GM18858 (cell line): Measurements from ENCODE around the gene MEIS1.
"Not testable (repeated sequence)": the region's sequence is repeated elsewhere in the genome, so short reads cannot be mapped to it uniquely, and the experiment has no call there.

ENCODE experiments used
- ATAC-seq: cut with Tn5 transposase; IDR thresholded peaks from one replicate; pipeline ENCODE4 v1.9.1; 2021; ENCODE audit not compliant: unreplicated experiment

The MEIS1 gene

DNA sequence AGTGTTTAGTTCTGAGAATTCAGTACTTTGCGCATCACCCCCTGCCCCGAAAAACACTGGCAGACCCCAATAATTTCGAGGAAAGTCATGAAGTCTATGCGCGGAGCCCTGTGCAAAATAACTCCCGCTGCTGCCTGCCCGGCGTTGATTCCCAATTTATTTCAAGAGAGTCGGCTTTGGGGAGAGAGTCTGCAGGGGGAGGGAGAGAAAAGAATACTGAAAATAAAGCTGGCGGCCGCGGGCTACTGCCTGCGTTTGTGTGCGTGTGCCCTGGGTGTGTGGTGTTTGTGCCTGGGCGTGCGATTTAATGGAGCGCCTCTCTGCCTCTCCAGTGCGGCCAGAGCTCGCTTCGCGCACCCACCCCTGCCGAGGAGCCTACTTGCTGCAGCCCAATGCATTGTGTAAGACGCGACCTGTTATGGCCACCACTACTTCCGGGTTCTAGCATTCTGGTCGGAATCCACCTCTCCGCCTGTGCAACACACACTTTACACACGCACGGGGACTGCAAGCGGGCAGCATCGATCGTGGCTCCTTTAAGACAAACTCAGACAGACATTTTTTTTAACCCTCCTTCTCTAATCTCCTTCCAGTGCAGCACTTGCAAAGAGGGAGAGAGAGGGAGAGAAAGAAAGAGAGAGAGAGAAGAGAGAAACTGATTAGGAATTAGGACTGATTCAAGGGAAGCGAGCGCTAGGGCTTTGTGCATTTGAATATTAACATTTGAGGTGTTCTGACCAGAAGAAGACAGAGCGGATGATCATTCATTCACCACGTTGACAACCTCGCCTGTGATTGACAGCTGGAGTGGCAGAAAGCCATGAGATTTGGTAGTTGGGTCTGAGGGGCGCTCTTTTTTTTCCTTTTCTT, at the start of gene MEIS1:
TSS of gene MEIS1 (plus strand) at position 447 of the 870 bp plus-strand sequence. CDS start 732 bp downstream, outside the sequence.
- no peak for ATAC-seq

- no peak for ATAC-seq
These were observed 47.7 kb upstream of the MEIS1 start for GRCh38 chr2:66387016-66387753.

GRCh38 chr2:66389651-66390131, 45.2 kb upstream of the MEIS1 start:
- no peak for ATAC-seq

GRCh38 chr2:66390152-66390551, 44.8 kb upstream of the MEIS1 start:
- ATAC-seq, result no peak

DNA sequence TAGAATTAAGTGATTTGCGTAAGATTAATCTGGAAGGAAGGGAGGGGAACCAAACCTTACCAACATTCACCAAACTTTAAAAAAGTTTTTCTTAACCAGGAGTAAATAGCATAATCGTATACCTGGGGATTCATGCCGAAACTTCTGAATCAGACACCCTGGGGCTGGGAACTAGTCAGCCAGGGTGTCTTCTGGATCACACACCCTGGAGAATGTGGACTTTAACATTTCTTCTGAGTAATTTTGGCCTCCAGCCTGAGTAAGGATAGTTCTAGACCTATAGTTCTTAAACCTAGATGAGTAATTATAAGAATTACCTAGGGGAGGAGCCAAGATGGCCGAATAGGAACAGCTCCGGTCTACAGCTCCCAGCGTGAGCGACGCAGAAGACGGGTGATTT, 44.1 kb upstream of the MEIS1 start:
- ATAC-seq, result no peak

- not testable (repeated sequence) for ATAC-seq
These were observed 43.7 kb upstream of the MEIS1 start for GRCh38 chr2:66391240-66391639.

DNA sequence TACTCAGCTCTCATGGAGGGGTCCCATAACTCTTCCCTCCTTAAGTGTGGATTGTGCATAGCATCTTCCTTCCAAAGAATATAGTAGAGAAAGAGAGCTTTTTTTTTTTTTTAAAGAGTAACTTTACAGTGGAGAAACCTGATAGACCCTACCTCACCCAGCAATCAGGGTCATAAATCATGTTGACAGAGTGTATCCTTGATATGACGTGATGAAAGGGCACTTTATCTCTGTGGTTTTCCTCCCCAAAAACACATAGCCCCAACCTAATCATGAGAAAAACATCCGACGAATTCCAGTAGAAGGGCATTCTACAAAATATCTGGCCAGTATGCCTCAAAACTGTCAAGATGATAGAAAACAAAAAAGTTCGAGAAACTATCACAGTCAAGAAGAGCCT, 29.5 kb upstream of the MEIS1 start:
- ATAC-seq, result no peak

GRCh38 chr2:66408905-66409304, 26.0 kb upstream of the MEIS1 start:
- ATAC-seq, result no peak

DNA sequence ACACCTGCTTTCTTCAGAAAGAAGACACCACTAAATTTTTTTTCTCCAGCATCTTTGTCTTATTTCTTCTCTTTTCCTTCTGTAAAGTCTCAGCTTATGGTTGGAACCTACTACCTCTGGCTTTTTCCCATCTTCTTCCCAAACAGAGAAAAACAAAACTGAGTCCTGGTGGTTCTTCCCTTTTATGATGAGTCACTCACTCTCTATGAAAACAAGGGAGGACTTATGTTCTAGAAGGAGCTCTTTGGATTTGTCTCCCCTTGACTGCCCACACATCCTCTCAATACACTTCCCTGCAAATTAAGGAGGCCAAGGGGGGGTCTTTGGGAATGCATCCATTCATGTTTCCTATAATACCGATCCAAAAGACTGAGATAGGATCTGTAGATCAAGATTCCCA, 22.1 kb upstream of the MEIS1 start:
- ATAC-seq, result no peak

GRCh38 chr2:66414896-66415295, 20.0 kb upstream of the MEIS1 start:
- ATAC-seq, result no peak

DNA sequence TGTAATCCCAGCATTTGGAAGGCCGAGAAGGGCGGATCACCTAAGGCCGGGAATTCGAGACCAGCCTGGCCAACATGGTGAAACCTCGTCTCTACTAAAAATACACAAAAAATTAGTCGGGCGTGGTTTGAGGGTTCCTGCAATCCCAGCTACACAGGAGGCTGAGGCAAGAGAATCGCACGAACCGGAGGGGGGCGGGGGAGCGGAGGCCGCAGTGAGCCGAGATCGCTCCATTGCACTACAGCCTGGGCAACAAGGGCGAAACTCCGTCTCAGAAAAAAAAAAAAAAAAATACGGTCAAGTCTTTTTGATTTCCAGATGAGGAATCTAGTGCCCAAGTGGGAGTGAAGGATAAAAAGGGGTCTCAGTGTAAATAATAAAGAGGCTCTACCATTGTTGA, 16.5 kb upstream of the MEIS1 start:
- no peak for ATAC-seq

- no peak for ATAC-seq
These were observed 13.3 kb upstream of the MEIS1 start for GRCh38 chr2:66421612-66422011.

GRCh38 chr2:66423391-66424124, 11.4 kb upstream of the MEIS1 start:
- ATAC-seq, result no peak

DNA sequence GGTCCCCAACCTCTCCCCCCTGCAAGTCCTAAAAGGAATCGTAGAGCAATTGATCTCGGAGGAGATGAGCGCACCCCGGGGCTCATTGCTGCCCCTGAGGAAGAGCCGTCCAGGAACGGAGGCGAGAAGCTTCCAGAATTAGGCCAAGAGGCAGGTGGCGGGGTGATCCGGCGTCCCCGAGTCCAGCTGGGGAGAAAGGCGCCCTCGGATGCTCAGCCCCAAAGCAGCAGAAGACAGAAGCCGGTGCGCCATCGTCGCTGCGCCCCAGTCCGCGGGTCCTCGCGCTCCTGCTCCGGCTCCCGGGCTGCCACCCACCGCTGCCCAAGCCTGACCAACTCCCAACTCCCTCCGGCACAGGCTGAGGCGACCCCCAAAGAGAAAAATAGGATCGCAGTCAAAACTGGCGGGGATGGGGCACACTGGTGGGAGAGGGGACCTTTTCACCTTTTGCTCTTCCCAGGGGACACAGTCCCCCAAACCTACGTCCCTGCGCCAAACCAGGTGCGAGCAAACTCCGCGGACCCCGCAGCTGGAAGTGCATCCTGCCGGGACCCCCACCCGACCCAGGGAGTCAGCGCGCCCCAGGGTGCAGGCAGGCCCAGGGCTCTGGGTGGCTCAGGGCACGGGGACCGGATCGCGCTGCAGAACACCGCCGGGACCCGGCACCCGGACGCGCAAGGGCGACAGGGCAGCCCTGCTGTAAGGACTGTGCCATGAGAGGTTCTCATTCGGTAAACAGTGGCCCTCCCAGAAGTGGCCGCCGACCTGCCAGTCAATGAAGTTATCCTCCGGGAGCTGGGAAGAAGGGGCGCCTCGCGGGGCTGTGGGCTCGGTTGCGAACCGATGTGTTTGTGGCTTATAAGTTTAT, 8.4 kb upstream of the MEIS1 start:
- ATAC-seq, result no peak

DNA sequence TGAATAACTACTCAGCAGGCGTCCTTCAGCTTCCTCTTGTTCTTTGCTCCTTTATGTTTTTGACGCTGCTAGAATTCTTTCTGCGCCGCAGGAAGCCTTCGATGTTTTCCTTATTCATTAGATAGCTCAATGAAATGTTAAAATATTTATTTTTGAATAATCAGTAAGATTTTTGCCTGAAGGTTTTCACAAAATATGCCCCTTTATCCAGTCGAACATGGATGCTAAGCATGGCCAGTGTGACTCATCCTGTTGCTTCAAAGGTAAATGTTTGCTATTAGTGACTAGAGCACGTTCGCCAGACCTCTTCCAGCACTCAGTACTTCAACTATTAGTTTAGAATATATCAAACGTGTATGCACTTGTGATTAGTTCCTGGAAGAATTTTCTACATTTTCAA, 7.6 kb upstream of the MEIS1 start:
- no peak for ATAC-seq

DNA sequence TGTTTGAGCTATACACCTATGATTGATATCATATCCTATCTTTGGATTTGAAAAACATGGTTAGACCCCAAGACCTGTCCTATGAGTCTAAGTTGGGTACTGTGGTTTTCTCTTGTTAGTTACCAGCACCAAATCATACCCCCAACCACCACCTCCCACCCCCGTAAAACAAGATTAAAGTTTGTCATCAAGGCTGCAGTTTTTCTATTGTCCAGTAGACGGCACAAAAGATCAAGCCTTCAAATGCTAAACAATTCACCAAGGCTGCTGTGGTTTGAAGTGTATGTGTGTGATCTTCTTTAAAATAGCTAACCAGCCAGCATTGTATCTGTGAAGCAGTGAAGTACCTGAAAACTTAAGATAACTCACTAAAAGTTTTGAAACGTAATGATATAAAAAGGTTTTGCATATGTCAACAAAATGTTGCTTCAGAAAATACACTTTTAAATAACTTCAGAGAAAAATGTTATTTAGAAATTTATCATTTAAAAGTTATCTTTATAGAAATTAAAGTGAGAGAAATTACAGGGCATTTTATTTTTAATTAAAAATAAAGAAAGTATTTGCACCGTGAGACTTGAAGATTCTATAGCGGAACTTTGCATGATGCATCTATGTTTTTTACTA, 5.8 kb upstream of the MEIS1 start:
- no peak for ATAC-seq

DNA sequence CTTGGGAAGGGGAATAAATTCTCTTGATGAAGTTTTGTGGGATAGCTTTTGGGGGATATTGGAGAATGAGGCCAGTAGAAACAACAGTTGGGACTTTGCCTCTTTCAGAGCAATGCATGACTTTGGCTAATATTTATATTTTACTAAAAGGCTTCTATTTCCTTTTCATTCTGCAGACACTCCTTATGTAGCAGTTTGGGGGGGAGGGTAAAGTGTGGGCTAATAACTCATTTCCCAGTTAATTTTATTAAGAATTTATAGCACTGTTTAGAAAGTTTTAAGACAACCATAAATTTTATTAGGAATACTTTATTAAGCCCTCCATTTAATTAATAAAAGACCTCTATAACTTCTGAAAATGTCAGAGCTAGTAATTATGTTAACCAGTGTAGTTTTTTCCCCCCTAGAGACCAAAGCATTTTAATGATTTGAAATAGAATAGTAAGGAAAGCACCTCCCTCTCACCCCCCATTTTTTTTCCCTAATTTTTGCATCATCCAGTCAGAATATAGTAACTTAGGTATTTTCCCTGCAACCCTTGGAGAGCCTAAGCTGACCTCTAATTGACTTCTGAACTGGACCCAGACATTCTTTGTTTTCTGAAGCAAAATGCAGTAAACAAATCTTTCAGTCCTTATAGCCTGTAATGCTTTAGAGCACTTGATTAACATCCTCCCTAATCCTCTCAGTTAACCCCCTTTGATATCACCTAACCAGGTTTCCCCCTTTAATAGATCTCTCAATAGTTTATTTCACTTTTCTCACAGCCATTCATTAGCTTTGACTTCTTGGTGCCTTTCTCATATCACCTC, 5.0 kb upstream of the MEIS1 start:
- no peak for ATAC-seq

- no peak for ATAC-seq
These were observed 4.2 kb upstream of the MEIS1 start for GRCh38 chr2:66430505-66431273.
